ENCODE results near the gene OTOF.
A peak's percentile ranks its signal among the peaks of the same experiment; 100 is the strongest.
"Not testable (repeated sequence)": the region's sequence is repeated elsewhere in the genome, so short reads cannot be mapped to it uniquely, and the experiment has no call there.

OTOF gene

DNA sequence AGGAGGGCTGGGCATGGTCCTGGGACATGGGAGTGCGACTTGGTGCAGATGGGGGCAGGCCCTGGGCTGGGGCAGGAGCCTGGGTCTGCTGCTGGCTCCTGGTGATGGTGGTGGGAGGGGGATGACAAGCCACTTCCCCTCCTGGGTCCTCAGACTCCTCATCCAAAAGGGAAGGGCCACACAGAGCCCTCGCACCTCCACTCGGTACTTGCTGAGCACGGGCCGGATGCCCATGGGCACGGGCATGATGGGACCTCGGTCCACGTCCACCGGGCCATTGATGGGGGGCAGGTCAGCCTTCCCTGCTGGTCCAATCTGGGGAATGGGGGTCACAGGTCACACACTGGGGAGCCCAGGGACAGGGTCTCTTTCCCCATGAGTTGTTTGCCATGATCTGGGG is 4.1 kb downstream of the OTOF start:
- no peak for DNase-seq (ENCODE audit: low read depth in 1 of 2, low spot score in 1 of 2)
- TF ChIP-seq JUND (IDR thresholded peaks at IDR 0.05; ENCODE audit: low read depth): no peak
- in situ Hi-C loops (cut with HindIII; ENCODE audit: low pct_unique_long_range_greater_than_20kb, low sequenced_read_pairs): no loop called here

DNA sequence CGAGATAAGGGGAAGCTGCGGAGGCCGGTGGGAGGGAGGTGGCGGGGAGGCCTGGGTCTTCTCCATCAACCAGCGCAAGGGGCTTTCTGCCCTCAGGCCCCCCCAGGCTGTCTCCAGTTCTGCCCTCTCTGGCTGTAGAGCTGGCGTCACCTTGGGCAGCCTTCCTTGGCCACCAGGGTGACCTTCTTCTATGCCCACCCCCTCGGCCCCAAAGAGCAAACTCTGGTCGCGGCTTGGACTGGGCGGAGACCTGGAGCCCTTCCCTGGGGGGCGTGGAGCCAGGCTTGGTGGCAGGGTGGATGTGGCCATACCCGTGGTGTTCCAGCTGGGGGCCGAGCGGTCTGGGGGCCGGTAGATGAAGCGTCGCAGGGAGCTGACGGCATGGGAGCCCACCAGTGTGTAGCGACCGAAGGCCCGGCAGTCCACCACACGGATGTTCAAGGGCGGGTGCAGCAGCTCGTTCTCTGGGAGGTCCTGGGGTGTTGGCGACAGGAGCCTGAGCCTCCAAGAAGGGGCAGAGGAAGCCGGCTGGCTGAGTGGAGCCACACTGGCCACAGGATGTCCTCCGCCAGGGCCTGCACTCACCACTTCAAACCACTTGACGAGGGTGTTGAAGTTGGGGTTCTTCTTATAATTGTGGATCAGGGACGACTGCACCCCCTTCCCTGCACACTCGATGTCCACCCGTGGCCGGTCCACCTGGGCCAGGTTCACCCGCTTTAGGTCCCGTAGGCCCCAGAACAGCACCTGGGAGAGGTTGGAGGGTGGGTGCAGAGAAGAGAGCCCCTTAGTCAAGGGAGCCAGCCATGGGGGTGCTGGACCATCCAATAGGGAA is 4.9 kb downstream of the OTOF start:
- in situ Hi-C loops (cut with HindIII; ENCODE audit: low pct_unique_long_range_greater_than_20kb, low sequenced_read_pairs): no loop called here
- DNase-seq (ENCODE audit: low read depth in 1 of 2, low spot score in 1 of 2): no peak
- no peak for TF ChIP-seq JUND (IDR thresholded peaks at IDR 0.05; ENCODE audit: low read depth)

DNA sequence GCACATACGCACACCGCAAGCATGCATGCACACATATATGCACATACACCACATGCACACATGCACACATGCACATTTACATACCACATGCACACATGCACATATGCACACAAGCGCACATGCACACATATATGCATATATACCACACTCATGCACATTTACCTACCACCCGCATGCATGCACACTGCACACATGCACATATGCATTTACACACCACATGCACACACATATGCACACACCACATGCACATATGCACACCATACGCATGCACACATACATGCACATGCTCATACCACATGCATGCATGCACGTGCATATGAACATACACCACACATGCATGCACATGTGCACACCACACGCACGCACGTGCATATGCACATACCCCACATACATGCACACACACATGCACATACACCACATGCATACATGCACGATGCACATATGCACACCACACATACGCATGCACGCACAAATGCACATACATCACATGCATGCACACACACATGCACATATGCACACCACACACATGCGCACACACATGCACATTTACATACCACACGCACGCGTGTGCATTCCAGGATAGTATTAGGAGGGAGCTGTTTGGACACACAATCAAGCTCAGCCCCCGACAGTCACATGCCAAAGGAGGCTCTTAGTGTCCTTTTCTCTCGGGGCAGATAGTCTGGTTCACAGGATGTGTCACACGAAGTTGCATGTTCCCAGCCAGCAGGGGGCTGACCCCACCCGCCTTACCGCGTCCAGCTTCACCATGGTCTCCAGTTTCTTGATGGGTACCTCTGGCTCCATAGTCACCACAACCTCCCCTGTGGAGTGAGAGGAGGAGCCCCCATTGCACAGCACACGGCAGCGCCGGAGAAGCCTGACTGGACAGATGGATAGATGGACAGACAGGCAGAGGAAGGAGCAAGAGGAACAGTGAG is 5.9 kb downstream of the OTOF start:
- TF ChIP-seq JUND (IDR thresholded peaks at IDR 0.05; ENCODE audit: low read depth): no peak
- in situ Hi-C loops (cut with HindIII; ENCODE audit: low pct_unique_long_range_greater_than_20kb, low sequenced_read_pairs): no loop called here
- DNase-seq (ENCODE audit: low read depth in 1 of 2, low spot score in 1 of 2): no peak

DNA sequence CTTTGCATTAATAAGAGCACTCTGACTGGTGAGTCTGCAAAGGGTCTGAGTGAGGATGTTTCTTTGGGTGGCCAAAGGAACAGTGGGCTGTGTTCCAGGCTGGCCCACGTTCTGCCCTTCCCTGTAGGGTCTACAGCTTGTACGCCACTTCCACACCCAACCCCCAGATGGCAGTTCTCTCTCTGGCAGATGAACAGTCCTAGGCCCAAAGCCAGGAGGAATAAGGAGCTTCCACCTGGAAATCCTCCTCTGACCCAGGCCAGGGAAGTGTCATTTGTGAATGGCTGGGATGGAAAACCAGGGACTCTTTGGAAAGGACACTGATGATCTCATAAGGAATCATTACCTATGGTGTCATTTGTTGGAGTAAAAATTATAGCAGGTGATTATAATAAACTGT is 6.6 kb downstream of the OTOF start:
- no peak for TF ChIP-seq JUND (IDR thresholded peaks at IDR 0.05; ENCODE audit: low read depth)
- DNase-seq (ENCODE audit: low read depth in 1 of 2, low spot score in 1 of 2): peak in 1 of 2 experiments; percentile 22
- in situ Hi-C loops (cut with HindIII; ENCODE audit: low pct_unique_long_range_greater_than_20kb, low sequenced_read_pairs): no loop called here

GRCh38 chr2:26470601-26471260 is 7.2 kb downstream of the OTOF start:
- no peak for DNase-seq (ENCODE audit: low read depth in 1 of 2, low spot score in 1 of 2)
- no peak for TF ChIP-seq JUND (IDR thresholded peaks at IDR 0.05; ENCODE audit: low read depth)
- in situ Hi-C loops (cut with HindIII; ENCODE audit: low pct_unique_long_range_greater_than_20kb, low sequenced_read_pairs): no loop called here

GRCh38 chr2:26469955-26470354 is 8.0 kb downstream of the OTOF start:
- in situ Hi-C loops (cut with HindIII; ENCODE audit: low pct_unique_long_range_greater_than_20kb, low sequenced_read_pairs): no loop called here
- DNase-seq (ENCODE audit: low read depth in 1 of 2, low spot score in 1 of 2): no peak
- no peak for TF ChIP-seq JUND (IDR thresholded peaks at IDR 0.05; ENCODE audit: low read depth)

DNA sequence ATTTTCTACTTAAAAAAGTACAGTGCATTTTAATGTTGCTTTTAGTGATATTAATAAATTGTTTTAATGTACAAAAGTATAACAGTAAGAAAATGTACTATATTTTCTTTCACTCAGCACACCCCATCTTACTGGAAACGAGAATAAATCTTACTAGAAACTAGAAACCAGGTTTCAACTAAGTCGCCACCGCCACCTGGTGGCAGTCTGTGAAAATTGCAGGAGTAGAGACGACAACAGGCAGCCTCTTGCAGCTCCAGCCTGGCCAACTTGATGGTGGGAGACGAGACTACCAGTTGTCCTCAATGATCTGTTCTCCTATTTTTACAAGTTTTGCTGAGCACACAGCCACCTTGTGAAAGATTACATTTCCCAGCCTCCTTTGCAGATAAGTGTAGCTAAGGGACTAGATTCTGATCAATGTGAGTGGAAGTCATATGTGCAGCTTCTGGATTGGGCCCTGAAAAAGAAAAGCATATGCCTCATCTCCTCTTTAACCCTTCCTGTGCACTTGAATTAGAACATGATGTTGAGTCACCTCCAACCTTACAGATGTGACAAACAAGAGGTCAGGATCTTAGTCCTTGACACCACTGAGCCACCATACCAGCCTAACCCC is 8.7 kb downstream of the OTOF start:
- in situ Hi-C loops (cut with HindIII; ENCODE audit: low pct_unique_long_range_greater_than_20kb, low sequenced_read_pairs): no loop called here
- peak in 1 of 2 experiments; percentile 24 for DNase-seq (ENCODE audit: low read depth in 1 of 2, low spot score in 1 of 2)
- TF ChIP-seq JUND (IDR thresholded peaks at IDR 0.05; ENCODE audit: low read depth): no peak

- DNase-seq (ENCODE audit: low read depth in 1 of 2, low spot score in 1 of 2); in situ Hi-C loops (cut with HindIII; ENCODE audit: low pct_unique_long_range_greater_than_20kb, low sequenced_read_pairs): not testable (repeated sequence)
Observed at GRCh38 chr2:26468544-26468943, 9.4 kb downstream of the OTOF start.

DNA sequence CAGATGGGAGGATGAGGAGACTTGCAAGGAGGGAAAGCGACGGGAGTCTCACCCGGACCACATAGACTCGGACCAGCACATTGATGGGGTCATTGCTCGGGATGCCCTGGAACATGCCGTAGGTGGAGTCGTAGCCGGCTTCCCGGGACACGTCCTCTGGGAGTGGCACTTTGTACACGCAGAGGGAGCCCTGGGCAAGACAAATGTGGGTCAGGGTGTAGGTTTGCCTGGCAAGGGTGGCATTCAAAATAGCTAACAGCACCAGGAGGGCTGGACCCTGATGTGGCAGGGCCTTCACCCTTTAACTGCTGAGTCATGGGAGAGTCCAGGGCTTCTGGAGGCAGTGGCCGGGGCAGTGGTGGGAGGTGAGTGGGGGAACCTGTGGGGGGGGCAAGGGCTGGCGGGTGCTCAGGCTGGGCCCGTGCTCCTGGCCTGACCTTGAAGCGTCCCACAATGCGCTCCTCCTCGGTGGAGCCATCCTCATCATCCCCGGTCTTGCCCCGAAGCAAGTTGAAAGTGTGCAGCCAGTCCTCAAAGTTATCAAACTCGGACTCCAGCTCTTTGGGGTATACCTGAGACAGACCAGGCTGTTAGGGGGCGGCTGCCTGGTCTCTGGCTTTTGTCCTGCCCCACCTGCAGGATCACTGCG is 11.1 kb downstream of the OTOF start:
- TF ChIP-seq JUND (IDR thresholded peaks at IDR 0.05; ENCODE audit: low read depth): no peak
- in situ Hi-C loops (cut with HindIII; ENCODE audit: low pct_unique_long_range_greater_than_20kb, low sequenced_read_pairs): no loop called here
- no peak for DNase-seq (ENCODE audit: low read depth in 1 of 2, low spot score in 1 of 2)

DNA sequence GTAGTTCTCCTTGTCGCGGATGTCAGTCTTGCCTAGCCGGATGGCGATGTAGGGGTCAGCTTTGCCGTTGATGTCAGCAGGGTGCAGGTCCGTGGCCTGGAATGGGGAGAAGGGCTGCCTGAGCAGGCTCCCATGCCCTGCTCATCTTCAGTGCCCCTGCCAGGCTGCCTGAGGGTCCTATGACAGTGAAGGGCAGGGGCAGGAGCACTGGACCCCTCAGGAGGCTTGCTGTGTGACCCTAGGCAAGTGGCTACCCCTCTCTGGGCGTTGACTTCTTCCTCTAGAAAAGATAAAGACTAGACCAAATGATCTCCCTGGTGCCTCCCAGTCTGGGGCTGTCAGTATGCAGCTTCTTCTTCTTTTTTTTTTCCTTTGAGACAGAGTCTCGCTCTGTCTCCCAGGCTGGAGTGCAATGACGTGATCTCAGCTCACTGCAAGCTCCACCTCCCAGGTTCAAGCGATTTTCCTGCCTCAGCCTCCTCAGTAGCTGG is 11.9 kb downstream of the OTOF start:
- TF ChIP-seq JUND (IDR thresholded peaks at IDR 0.05; ENCODE audit: low read depth): no peak
- in situ Hi-C loops (cut with HindIII; ENCODE audit: low pct_unique_long_range_greater_than_20kb, low sequenced_read_pairs): no loop called here
- DNase-seq (ENCODE audit: low read depth in 1 of 2, low spot score in 1 of 2): no peak

DNA sequence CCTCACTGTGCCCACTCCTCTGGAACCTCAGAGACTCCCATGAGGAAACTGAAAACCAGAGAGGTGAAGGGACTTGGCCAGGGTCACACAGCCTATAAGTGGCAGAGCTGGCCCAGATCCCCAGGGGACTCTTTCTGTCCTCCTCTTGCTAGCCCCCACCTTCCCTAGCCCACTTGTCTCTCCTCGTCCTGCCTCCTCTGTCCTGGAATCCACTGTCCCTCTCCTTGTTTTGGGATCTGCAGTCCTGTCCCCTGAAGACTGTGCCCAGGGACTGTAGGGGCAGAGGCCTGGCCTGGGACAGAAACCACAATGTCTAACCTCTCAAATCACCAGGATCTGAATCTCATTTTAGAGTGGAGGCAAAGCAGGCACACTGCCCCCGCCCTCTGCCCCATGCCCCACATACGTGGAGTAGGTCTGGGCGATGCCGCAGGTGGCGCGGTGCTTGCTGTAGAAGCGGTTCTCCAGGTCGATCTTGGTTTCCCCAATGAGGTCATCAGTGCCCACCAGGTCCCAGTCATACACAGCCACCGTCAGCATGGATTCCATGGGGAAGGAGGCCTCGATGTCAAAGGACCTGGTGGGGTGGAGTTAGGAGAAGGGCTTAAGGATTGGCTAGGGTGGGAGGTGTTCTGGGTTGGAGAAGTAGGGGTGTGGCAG is 12.5 kb downstream of the OTOF start:
- in situ Hi-C loops (cut with HindIII; ENCODE audit: low pct_unique_long_range_greater_than_20kb, low sequenced_read_pairs): no loop called here
- no peak for DNase-seq (ENCODE audit: low read depth in 1 of 2, low spot score in 1 of 2)
- no peak for TF ChIP-seq JUND (IDR thresholded peaks at IDR 0.05; ENCODE audit: low read depth)
